Activated gamma-delta T cell treated with Interleukin-2 at 50 U/mL for 16 hours (primary cell): Measurements from ENCODE around the gene ART1.
"Not testable (repeated sequence)": the region's sequence is repeated elsewhere in the genome, so short reads cannot be mapped to it uniquely, and the experiment has no call there.

Experiments used
- DNase-seq: peaks from one replicate; pipeline ENCODE4 v3.0.0-alpha.2; 2020

ART1 gene, protein sequence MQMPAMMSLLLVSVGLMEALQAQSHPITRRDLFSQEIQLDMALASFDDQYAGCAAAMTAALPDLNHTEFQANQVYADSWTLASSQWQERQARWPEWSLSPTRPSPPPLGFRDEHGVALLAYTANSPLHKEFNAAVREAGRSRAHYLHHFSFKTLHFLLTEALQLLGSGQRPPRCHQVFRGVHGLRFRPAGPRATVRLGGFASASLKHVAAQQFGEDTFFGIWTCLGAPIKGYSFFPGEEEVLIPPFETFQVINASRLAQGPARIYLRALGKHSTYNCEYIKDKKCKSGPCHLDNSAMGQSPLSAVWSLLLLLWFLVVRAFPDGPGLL

DNA sequence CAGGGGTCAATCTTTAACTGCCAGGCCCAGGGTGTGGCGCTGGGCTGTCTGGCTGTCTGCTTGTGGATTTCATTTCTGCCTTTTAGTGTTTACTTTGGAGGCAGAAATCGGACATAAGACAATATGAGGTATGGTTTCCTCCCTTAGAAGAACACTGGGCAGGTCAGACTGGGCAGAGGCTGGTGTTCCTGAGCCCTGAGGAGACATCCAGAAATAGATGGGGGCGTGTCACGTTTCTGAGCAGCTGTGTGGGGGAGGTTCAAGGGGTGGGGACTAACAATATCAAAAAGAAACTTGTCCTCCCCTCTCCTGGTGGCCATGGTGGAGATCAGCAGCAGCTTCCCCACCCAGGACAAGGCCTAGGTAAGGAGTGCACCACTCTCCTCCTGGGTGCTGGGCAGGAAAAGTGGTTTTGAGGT lies at the start of gene ART1:
TSS of gene ART1 (plus strand) at position 312 of the 419 bp plus-strand sequence. CDS start 14,086 bp downstream, outside the sequence.
- DNase-seq, result no peak

GRCh38 chr11:3597743-3598142 lies 47.2 kb upstream of the ART1 start:
- not testable (repeated sequence) for DNase-seq

- not testable (repeated sequence) for DNase-seq
Observed at GRCh38 chr11:3600201-3600600, 44.7 kb upstream of the ART1 start.

GRCh38 chr11:3604167-3604566 lies 40.8 kb upstream of the ART1 start:
- no peak for DNase-seq

- no peak for DNase-seq
Observed at GRCh38 chr11:3605283-3605662, 39.7 kb upstream of the ART1 start.

DNA sequence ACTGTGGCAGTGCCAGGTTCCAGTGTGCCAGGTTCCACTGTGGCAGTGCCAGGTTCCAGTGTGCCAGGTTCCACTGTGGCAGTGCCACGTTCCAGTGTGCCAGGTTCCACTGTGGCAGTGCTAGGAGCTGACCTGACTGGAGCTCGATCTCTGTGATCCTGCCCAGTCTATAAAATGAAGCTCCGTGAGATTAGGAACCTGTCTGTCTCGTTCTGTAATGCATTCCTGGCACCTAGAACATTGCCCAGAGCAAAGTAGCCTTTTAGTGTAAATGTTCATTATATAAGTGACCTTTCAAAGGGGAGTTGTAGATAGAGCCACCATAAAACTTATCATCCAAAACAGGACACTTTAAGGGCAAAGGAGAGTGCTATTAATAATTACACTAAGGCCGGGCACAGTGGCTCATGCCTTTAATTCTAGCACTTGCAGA lies 39.1 kb upstream of the ART1 start:
- DNase-seq, result no peak

DNA sequence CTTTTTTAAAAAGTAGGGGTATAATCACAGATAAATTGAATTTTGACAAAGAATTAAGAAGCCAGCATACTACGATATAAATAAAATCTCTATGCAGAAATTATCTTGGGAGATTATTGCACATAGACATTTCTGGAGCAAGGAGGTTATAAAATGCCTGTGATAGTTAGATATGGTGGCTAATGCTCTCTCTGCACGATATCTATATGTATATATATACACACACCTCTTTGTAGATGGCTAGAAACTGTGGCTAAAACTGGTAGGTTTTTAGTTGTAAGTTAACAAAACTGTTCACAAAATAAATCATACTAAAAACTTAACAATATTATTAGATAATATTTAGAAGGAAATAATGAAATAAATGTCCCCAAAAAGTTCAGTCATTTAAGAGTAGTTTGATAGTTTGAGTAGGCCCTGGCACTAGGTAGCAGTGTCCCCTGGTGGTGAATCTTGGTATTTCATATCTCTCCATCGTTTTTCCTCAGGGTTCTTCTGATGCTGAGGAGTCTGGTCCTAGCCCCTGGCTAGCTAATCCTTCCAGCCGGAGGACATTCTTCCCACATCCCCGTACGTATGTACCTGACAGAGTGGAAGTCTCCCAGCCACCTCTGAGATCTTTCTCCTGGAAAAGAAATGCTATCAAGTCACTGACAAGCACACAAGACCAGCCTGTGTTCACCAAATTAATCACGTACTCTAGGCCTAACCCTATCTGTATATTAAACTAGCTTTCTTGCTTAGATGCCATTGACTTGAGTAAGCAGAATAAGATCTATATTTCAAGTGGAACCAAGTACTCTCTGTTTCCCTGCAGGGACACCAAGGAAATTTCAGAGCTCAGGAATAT lies 35.3 kb upstream of the ART1 start:
- no peak for DNase-seq

GRCh38 chr11:3610846-3611245 lies 34.1 kb upstream of the ART1 start:
- no peak for DNase-seq

DNA sequence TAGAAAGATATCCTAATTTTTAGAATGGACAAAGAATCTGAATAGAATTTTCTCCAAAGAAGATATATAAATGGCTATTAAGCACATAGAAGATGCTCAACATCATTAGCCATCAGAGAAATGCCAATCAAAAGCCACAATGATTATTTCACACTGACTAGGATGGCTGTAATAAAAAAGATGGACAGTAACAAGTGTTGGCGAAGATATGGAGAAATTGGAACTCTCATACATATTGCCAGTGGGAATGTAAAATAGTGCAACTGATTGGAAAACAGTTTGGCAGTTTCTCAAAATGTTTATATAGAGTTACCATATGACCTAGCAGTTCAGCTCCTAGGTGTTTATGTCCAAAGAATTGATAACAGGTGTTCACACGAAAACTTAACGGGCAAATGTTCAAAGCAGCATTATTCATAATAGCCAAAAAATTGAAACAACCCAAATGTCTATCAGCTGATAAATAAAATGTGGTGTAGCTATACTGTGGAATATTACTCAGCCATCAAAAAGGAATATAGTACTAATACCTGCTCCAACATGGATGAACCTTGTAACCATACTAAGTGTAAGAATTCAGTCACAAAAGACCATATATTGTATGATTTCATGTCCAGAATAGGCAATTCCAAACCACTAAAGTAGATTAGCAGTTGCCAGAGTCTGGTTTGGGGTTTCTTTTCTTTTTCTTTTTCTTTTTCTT lies 32.8 kb upstream of the ART1 start:
- no peak for DNase-seq

DNA sequence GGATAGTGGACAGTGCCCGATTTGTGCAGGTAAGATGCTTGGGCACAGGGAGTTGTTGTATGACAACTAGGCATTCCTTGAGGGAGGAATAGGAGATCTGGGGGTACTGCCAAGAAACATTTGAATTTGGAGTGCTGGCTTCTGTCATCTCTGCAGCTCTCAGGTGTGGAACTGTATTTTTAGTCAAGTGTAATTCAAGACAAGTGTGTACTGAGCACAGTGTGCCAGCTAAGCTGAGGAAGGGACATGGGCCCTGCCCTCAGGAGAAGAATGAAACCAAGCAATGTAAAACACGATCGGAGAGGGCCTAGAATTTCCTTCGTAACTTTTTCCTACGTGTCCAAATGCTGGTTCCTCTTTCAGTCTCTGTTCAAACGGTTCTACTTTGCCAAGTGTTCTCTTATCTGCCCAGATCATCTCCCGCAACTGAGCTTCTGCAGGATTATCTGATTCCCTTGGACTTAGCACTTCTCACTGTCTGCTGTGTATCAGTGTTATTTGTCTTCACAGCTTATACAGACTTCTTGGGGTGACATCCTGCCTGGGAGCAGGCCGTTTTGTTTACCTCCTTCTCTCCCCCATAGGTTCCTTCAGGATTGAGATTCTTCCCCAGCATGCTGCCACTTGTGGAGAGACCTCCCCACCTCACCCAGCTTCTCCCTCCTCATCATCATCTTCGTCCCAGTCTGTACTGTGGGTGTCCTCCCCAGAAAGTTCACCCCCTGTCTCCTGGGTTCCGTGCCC lies 30.8 kb upstream of the ART1 start:
- DNase-seq, result no peak

- DNase-seq, result no peak
Observed at GRCh38 chr11:3614742-3615171, 30.2 kb upstream of the ART1 start.

DNA sequence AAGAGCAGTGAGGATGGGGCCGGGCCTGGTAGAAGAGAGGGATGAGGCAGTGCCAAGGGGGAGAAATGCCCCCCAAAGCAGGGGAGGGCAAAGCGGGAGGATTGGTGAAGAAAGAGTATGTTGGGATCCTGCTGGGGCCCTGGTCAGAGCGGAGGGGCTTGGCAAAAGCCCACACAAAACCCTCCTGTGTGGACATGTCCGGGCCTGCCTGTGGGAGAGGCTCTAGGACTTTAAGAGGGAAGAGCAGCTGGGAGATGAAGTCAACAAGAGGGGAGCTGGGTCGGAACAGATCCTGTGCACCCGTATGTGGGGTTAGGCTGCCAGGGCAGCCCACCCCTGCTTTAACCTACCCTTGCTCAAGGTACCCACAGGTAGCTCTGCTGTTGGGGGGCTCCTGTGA lies 28.9 kb upstream of the ART1 start:
- no peak for DNase-seq

- DNase-seq, result no peak
Observed at GRCh38 chr11:3616721-3617460, 28.0 kb upstream of the ART1 start.

DNA sequence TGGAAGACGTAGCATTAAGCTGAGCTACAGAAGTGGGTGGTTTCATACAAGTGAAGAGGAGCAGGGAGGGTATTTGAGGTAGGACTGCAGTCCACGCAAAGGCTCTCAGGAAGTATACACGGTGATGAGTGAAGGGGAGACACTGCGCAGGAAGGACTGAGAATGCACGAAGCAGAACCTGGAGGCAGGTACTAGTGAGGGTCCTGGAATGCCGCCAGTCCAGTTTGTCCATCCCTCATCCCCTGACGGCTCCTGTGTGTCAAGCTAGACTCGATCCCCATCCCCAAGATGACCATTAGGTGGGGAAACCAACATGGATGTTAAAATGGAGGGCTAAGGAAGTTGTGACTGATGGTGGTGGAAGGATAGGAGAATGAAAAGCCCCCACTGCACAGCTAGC lies 26.9 kb upstream of the ART1 start:
- no peak for DNase-seq

GRCh38 chr11:3622521-3622920 lies 22.4 kb upstream of the ART1 start:
- DNase-seq, result no peak

- DNase-seq, result no peak
Observed at GRCh38 chr11:3623121-3623520, 21.8 kb upstream of the ART1 start.

DNA sequence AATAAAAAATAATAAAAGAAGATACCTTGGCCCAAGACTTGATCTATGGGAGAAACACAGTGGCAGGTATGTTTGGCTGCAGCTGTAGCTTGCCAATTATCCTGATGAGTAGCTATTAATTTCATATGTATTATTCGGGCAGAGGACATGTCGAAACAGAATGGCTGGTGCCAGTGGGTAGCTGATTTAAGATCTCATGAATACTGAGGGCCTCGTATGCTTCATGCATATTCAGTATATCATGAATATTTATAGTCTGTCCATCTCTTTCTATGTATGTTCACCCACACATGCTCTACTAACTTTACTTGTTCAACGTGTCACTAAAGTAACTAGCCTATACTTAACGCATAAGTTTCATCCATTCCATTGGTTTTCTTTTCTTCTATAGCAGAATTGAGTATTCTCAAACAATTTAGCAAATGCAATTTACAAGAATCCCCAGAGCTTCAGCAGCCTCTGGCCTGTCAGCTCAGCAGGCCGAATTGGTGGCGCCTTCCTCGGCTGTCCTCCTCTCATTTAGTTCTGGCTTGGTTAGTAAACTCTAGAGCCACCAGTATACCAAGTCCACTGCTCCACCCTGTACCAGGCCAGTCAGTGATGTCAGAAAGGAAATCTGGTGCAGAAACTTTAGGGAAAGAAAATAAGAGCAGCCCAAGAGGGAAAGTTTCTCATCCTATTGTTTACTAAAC lies 21.0 kb upstream of the ART1 start:
- no peak for DNase-seq

DNA sequence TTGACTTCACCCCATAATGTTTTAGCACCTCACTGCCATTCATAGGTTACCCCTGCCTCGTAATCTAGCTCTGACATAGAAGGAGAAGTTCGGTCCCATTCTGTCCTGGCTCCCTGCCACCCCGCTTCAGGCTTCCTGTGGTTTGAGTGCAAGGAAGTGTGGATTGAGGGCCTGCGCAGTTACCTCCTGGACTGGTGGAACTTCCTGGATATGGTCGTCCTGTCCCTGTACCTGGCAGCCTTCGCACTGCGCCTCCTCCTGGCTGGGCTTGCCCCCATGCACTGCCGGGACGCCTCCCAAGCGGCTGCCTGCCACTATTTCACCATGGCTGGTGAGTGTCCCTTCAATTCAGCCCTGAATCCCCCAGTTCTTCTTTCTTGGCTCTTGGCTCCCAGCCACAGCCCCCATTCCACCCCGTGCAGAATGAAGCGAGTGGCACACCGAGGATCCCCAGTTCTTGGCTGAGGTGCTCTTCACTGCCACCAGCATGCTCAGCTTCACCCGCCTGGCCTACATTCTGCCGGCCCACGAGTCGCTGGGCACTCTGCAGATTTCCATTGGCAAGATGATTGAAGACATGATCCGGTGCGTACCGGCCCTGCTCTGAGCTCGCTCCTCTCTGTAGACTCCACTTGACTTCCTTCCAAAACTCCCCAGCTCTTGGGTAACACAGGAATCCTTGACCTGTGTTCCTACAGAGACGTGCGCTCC lies 18.5 kb upstream of the ART1 start:
- DNase-seq, result no peak

GRCh38 chr11:3627291-3627690 lies 17.6 kb upstream of the ART1 start:
- DNase-seq, result no peak

DNA sequence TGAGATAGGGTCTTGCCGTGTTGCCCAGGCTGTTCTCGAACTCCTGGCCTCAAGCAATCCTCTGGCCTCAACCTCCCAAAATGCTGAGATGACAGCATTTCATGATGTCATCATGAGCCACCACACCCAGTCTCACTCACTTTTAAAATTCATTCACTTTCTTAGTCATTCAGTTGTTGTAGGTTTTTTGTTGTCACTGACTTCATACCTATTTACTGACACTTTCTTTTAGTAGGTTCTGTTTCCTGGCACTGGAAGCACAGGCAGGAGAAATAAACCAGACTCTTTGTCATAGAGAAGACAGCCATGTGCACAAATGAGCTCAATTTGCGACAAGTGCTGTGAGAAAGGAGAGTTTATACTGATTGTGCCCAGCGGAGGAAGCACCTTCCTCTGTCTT lies 13.6 kb upstream of the ART1 start:
- no peak for DNase-seq
